MM.1S (cell line): ENCODE measurements around the gene FLYWCH1.

Experiments used
- EZH2 ChIP-seq: fragments of 300-600 bp; sonication (generic); optimal IDR thresholded peaks from 2 replicates; pipeline ENCODE3; 2017; ENCODE audit warnings: low read depth, mild to moderate bottlenecking, antibody characterized with exemption, low read length, mixed read lengths
- EZH2phosphoT487 ChIP-seq: fragments of 300-600 bp; sonication (generic); IDR thresholded peaks from 2 replicates; pipeline ENCODE4 v1.6.1; 2018; ENCODE audit warnings: antibody characterized with exemption, low read length
- TF ChIP-seq, protein P1 (sequence below): fragments of 300-600 bp; sonication (generic); IDR thresholded peaks from 2 replicates; pipeline ENCODE4 v1.5.1; 2016; ENCODE audit warnings: antibody characterized with exemption, low read length, mixed read lengths

DNA sequence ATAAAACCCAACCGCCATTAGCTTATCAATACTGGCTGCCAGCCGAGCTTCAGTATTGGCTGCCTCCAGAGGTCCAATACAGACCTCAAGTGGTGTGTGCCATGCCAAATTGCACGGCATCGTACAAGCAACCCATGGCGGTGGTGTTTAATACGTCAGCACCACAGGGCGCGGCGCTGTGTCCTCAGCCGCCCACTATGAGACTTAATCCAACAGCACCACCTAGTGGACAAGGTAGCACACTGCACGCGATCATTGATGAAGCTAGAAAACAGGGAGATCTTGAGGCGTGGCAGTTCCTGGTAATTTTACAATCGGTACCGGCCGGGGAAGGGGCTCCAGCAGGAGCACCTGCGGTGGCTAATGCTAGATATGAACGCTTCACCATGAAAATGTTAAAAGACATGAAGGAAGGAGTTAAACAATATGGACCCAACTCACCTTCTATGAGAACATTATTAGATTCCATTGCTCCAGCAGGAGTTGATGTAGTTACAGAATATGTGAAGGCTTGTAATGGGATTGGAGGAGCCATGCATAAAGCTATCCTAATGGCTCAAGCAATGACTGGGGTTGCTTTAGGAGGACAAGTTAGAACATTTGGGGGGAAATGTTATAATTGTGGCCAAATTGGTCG lies 15.4 kb downstream of the FLYWCH1 start:
- no peak for TF ChIP-seq EZH2
- TF ChIP-seq EZH2phosphoT487 = no peak
- TF ChIP-seq, protein P1, sequence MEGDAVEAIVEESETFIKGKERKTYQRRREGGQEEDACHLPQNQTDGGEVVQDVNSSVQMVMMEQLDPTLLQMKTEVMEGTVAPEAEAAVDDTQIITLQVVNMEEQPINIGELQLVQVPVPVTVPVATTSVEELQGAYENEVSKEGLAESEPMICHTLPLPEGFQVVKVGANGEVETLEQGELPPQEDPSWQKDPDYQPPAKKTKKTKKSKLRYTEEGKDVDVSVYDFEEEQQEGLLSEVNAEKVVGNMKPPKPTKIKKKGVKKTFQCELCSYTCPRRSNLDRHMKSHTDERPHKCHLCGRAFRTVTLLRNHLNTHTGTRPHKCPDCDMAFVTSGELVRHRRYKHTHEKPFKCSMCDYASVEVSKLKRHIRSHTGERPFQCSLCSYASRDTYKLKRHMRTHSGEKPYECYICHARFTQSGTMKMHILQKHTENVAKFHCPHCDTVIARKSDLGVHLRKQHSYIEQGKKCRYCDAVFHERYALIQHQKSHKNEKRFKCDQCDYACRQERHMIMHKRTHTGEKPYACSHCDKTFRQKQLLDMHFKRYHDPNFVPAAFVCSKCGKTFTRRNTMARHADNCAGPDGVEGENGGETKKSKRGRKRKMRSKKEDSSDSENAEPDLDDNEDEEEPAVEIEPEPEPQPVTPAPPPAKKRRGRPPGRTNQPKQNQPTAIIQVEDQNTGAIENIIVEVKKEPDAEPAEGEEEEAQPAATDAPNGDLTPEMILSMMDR = peak; percentile 98
